ENCODE data around the gene METTL6.

METTL6 gene

GRCh38 chr3:15454965-15455364 is 27.6 kb upstream of the METTL6 start:
- TF ChIP-seq GATA3 (IDR thresholded peaks at IDR 0.05; ENCODE audit: low read depth, low read length), result no peak
- TF ChIP-seq GATA2 (IDR thresholded peaks at IDR 0.05; ENCODE audit: low read depth, low read length), result no peak

DNA sequence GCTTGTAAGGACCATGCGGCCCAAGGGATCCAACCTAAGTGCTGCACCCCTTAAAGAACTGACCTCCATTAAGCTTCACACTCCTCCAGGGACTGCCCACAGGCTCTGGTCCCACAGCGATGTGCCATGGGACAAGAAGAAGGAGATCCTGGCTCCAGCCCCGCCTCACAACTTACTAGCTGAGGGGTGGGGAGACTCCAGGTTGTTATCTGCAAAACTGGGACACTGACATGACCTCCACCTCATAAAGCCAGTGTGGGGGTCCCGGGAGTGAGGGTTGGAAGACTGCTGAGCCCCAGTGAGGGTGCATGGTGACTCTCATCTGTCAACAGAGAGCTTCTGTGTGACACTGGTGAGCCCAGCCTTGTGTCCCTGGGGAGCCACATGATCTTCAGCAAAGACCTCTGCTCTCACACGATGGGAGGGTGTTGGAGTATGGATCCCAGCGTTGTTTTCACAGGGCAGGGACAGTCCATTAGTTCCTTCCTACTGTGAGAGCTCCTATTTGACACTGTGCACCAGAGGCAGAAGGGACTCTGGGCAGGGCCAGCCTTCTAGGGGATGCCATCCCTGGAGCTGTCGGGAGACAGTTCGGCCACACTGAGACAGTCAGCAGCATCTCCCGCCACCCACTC is 26.8 kb upstream of the METTL6 start:
- TF ChIP-seq GATA2 (IDR thresholded peaks at IDR 0.05; ENCODE audit: low read depth, low read length) (no peak), GATA3 (IDR thresholded peaks at IDR 0.05; ENCODE audit: low read depth, low read length) (no peak)

DNA sequence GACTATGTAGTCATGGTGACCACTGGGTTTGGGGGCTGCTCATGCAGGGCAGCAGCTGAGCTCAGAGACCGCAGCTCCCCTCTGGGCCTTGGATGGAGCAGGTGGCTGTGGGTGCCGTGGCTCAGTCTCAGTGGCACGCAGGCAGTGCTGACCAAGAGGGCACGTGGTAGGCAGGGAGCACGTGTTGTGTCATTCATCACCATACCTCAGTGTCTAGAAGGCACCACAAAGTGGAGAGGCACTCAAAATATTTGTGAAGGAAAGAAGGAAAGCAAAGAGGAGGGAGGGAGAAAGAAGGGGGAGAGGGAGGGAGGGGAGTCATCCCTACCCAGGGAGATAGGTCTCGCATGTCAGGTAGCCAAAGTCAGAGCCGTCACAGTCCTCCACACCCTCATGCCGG is 26.2 kb upstream of the METTL6 start:
- TF ChIP-seq GATA3 (IDR thresholded peaks at IDR 0.05; ENCODE audit: low read depth, low read length) (no peak), GATA2 (IDR thresholded peaks at IDR 0.05; ENCODE audit: low read depth, low read length) (no peak)

DNA sequence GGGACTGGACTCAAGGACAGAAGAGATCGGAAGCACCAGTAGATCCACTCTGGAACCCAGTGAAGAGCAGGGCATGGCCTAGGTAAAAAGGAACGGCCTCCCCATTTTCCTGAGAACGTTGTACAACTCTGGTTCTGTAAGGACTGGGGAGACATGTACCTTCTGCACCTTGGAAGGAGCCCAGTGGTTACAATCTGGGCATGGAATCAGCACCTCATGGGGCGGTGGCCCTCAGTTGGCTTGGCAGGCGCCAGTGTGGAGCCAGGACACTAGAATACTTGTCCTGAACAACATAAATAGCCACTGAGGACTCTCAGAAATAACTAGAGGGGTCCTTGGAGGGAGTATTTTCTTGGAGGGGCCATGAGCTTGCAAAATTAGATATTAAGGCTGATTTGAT is 25.6 kb upstream of the METTL6 start:
- TF ChIP-seq GATA2 (IDR thresholded peaks at IDR 0.05; ENCODE audit: low read depth, low read length), result no peak
- TF ChIP-seq GATA3 (IDR thresholded peaks at IDR 0.05; ENCODE audit: low read depth, low read length), result no peak

- TF ChIP-seq GATA3 (IDR thresholded peaks at IDR 0.05; ENCODE audit: low read depth, low read length), result no peak
- no peak for TF ChIP-seq GATA2 (IDR thresholded peaks at IDR 0.05; ENCODE audit: low read depth, low read length)
Measured at GRCh38 chr3:15452156-15452555, 24.8 kb upstream of the METTL6 start.

- TF ChIP-seq GATA3 (IDR thresholded peaks at IDR 0.05; ENCODE audit: low read depth, low read length) (no peak), GATA2 (IDR thresholded peaks at IDR 0.05; ENCODE audit: low read depth, low read length) (no peak)
Measured at GRCh38 chr3:15451216-15452113, 24.1 kb upstream of the METTL6 start.

GRCh38 chr3:15450438-15451215 is 23.3 kb upstream of the METTL6 start:
- no peak for TF ChIP-seq GATA2 (IDR thresholded peaks at IDR 0.05; ENCODE audit: low read depth, low read length)
- no peak for TF ChIP-seq GATA3 (IDR thresholded peaks at IDR 0.05; ENCODE audit: low read depth, low read length)

DNA sequence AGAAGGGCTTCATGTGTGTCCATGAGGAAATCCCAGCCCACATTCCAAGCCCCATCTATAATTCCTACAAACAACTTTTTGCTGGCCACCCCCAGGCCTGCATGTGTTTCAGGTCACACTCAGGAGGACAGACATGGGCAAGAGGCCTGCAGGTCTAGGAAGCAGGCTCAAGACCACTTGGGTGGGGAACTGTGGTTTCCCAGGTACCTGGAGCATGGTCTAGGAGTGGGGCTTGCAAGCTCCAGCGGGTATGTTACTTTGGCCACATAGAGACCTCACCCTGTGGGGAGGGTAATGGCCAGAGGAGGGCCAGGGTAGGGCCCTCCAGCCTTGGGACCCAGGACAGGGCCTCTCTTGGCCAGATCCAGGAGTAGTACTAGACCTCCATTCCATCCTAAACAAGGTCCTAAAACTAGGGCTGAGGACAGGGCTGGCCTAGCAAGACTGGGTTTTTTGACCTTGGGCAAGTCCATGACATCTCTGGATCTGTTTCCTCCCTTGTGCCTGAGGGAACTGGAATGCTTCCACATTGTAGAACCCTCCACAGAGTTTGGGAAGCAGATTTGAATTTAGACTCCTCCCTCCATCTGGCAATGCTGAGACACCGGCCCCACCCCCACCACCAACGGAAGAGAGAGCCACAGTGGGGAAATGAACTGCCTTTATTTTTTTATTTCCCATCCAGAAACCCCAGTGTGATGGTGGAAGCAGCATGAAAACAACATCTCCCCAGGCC is 22.3 kb upstream of the METTL6 start:
- no peak for TF ChIP-seq GATA2 (IDR thresholded peaks at IDR 0.05; ENCODE audit: low read depth, low read length)

- TF ChIP-seq GATA2 (IDR thresholded peaks at IDR 0.05; ENCODE audit: low read depth, low read length) (no peak), GATA3 (IDR thresholded peaks at IDR 0.05; ENCODE audit: low read depth, low read length) (no peak)
Measured at GRCh38 chr3:15443826-15444524, 16.6 kb upstream of the METTL6 start.

DNA sequence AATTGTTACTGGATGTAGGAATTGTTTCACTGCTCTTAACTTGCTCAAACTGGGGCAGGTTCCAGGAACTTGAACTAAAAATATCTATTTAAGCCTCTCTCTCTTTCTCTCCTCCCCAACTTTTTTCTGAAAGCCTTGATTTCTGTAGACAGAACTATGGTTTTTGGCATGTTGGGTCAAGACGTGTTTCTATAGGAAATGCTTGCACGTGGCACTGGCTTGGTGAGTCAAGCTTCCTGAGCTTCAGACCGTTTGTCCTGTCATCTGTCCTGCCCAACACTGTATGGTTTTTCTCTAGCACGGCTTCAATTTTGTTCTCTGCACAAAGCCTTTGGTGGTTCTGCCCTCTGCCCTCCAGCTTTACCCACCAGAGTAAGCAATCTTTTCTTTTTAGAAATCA is 13.5 kb upstream of the METTL6 start:
- TF ChIP-seq GATA3 (IDR thresholded peaks at IDR 0.05; ENCODE audit: low read depth, low read length), result no peak
- TF ChIP-seq GATA2 (IDR thresholded peaks at IDR 0.05; ENCODE audit: low read depth, low read length), result no peak

DNA sequence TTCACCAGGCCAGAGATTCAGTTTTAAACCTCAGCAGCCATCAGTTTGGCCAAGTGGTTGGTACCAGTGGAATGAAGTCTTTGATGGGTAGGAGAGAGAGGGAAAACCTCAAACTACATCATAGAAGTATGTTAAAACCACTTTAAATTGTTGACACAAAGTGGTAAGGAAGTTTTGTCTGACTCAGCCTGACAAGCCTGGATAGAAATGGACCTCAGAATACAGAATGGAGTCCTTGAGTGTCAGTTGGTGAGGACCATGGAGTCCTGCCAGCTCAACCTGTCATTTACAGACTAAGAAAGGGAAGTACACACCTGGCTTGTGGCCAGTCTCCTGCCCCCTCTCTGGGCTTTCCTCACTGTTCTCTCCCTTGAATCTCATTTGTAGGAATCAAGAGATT is 12.1 kb upstream of the METTL6 start:
- TF ChIP-seq GATA2 (IDR thresholded peaks at IDR 0.05; ENCODE audit: low read depth, low read length) (no peak), GATA3 (IDR thresholded peaks at IDR 0.05; ENCODE audit: low read depth, low read length) (no peak)

DNA sequence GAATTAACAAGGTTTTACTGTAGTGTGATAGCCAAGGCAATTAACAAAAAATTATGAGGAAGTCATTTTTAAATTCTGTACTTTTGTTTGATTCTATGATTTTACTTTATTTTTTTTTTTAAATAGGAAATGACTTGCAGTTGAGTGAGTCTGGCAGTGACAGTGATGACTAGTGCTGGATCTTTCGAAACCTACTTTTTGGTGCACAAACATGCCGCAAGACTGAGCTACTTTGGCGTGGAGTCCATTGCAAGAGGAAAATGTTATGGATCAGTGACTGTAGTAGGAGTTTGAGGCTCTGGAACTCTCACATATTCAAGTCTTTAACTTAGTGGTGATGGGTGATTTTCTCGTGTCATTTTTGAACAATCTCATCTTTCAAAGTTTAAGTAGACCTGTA is 11.6 kb upstream of the METTL6 start:
- TF ChIP-seq GATA3 (IDR thresholded peaks at IDR 0.05; ENCODE audit: low read depth, low read length), result no peak
- no peak for TF ChIP-seq GATA2 (IDR thresholded peaks at IDR 0.05; ENCODE audit: low read depth, low read length)

GRCh38 chr3:15436246-15436645 is 8.9 kb upstream of the METTL6 start:
- TF ChIP-seq GATA3 (IDR thresholded peaks at IDR 0.05; ENCODE audit: low read depth, low read length), result no peak
- TF ChIP-seq GATA2 (IDR thresholded peaks at IDR 0.05; ENCODE audit: low read depth, low read length), result no peak

All from SH-SY5Y (cell line).